Jurkat, Clone E6-1 (cell line): ENCODE data around the gene VMP1.
A peak's percentile ranks its signal among the peaks of the same experiment; 100 is the strongest.
"Not testable (repeated sequence)": the region's sequence is repeated elsewhere in the genome, so short reads cannot be mapped to it uniquely, and the experiment has no call there.

Experiments used
- DNase-seq: peaks from one replicate; pipeline ENCODE4 v3.0.0-alpha.2; 2011; ENCODE audit warnings: low read depth, low spot score
- H3K4me3 ChIP-seq: 2 replicates; pipeline ENCODE4 v1.5.1; 2011; ENCODE audit warnings: mild to moderate bottlenecking, low read length, control low read depth, moderate library complexity

The VMP1 gene

DNA sequence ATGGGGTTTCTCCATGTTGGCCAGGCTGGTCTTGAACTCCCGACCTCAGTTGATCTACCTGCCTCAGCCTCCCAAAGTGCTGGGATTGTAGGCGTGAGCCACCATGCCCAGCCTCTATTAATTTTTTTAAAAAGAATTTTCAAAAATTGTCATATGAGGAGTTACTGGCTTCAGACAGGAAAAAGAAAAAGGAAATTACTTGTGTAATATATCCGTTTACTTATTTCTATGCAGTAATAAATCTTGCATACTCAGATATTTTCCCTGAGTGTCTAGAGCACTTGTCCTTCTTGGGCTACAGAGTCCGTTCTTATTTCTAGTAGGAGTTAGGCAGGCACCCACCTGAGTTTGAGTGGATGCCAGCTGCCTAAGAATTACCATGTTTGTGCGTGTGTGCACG is 85.8 kb downstream of the VMP1 start:
- DNase-seq = no peak
- H3K4me3 ChIP-seq = no peak overlapping the region

DNA sequence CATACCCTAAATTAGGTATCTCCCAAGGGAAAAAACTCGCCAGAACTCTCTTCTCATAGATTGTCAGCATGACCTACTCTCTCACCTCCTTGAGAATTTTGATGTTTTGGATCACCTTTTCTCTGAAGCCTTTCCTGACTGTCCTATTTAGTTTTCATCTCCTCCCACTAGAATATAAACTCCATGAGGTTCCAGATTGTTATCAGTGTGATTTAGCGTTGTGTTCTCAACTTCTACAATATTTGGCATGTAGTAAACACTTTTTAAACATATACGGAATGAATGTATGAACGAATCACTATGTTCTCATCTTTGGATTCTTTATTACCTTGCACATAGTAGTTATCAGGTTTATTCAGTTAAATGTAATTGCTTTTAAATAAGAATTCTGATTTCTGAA is 88.7 kb downstream of the VMP1 start:
- no peak for DNase-seq

DNA sequence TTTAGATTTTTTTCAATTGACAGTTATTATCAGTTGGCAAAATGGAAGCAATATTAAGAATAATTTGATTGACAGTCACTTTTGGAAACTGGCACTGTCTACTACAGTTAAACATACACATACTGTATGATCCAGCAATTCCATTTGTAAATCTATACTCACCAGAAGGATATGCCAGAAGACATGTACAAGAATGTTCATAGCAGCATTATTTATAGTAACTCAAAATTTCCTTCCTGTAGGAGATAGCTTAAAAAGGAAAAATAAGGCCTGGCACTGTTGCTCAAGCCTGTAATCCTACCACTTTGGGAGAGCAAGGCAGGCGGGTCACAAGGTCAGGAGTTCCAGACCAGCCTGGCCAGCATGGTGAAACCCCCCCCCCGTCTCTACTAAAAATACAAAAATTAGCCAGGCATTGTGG is 89.3 kb downstream of the VMP1 start:
- H3K4me3 ChIP-seq = no peak overlapping the region
- no peak for DNase-seq

More for the DNA sequence above, 88.7 kb downstream of the VMP1 start:
- no peak overlapping the region for H3K4me3 ChIP-seq

DNA sequence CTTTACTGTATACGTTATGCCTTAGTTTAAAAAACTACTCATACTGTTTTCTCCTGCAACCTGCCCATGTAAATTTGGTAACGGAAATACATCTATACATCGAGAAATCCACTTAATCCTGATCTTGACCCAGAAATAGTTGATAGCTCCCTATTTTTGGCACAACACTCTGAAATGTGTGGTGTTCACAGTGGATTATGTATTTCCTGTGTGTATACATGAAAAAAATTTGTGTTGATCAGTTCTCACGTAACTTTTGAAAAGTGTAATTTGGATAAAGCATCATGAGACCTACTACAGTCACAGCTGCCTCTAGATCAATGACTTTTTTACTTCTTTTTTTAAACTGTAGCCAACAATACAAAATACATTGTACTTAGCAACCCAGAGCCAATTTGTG is 90.7 kb downstream of the VMP1 start:
- no peak for DNase-seq
- no peak overlapping the region for H3K4me3 ChIP-seq

DNA sequence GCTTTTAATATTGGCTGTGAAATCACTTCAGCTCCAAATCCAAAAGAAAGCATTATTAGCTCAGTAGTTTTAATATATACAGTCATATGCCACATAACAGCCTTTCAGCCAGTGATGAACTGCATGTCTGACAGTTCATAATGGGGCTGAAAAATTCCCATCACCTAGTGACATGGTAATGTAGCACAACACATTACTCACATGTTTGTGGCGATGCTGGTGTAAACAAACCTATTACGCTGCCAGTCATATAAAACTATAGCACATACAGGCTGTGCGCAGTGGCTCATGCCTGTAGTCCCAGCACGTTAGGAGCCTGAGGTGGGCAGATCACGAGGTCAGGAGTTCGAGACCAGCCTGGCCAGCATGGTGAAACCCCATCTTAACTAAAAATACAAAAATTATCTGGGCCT is 93.1 kb downstream of the VMP1 start:
- DNase-seq = no peak
- no peak overlapping the region for H3K4me3 ChIP-seq

DNA sequence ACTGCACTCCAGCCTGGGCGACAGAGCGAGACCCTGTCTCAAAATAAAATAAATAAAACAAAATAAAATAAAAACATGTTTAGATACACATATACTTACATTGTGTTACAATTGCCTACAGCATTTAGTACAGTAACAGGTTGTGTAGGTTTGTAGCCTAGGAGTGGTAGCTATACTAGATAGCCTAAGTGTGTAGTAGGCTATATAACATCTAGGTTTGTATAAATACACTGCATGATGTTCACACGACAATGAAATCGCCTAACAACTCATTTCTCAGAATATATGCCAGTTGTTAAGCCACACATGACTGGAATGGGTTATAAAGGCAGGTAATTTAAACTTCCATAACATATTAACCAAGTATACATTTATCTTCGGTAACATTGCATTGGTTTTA is 94.7 kb downstream of the VMP1 start:
- no peak for DNase-seq
- no peak overlapping the region for H3K4me3 ChIP-seq

DNA sequence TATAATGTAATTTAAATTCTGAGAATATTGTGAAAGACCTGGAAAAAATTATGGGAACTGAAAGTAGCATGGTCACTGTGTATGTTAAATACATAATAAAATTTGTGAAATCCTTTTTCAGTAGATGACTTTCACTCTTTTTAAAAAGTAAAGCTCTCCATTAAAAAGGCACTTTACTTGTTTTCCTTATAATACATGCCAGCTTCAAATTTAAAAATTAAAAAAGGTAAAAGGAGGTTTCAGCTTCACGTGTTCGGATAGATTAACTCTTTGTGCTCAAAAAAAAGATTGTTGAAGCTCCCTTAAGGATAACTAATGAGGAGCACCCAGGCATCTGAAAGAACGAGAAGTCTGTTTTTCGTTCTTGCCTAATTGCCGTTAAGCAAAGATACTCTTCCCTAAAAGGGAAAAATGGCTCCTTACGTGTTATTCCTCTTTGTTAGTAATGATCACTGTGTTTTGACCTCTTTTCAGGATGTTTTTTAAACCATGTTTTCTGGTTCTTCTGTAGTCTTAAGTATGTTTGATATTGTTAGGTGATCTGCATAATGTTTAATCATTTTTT is 97.5 kb downstream of the VMP1 start:
- DNase-seq = no peak
- no peak overlapping the region for H3K4me3 ChIP-seq

DNA sequence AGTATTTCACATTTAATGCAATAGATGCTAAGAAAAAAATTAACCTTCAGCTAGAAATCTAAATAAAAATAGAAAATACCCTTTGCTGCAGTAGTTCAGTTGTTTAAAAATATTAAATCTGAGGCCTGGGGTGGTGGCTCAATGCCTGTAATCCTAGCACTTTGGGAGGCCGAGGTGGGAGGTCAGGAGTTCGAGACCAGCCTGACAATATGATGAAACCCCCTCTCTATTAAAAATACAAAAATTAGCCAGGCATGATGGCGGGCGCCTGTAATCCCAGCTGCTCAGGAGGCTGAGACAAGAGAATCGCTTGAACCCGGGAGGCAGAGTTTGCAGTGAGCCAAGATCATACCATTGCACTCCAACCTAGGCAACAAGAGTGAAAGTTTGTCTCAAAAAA is 98.9 kb downstream of the VMP1 start:
- not testable (repeated sequence) for H3K4me3 ChIP-seq, DNase-seq

DNA sequence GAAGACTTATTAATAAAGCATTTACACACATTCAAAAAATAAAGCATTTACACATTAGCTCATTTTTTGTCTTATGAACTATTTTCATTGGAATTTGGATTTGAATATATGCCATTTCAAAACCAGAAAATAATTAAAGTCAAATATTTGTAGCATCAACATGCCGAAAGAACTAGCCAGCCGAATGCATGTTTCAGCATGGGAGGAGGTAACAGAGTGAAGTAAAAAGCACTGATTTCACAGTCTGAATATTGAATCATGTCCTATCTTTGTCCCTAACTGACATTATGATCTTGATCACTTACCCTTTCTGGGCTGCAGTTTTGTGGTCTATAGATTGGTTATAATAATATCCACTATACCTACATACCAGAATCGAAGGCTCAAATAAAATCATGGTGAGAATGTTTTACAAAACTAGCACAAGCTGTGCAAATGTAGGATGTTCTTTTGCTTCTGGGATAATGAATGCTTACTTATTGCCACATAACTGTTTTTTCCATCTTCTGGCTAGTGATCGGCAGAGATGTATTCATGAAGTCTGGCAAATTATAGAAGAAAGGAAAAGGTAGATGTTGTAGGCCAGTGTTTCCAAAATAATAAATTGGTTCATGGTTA is 100.5 kb downstream of the VMP1 start:
- H3K4me3 ChIP-seq = no peak overlapping the region
- no peak for DNase-seq

DNA sequence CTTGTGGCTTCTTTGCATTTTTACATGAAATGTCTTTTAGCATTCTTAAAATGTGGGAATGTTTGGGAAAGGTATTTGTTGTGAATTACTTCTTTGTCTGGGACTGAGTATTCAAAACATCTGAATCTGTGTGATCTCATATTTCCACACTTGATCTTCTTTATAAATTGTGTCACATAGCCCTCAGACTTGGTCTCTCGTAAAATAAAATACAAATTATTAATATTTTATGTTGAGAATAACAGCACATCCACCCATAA is 103.4 kb downstream of the VMP1 start:
- no peak for DNase-seq
- H3K4me3 ChIP-seq = no peak overlapping the region

DNA sequence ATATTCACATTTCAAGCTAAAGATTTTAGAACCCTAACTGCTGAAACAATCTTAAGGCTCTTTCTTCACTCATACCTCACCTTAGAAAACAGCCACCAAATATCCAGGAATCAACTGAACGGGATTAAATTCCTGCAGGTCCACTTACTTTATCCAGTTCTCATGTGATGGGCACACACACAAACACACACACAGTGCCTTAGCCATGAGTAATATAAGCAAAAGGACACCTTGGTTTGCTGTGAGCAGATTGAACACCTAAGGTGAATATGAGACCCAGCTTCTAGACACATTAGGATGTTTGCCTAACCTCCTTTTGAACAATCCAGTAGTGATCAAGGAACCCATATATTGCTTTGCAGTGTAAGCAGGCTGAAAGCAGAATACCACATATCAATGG is 103.8 kb downstream of the VMP1 start:
- H3K4me3 ChIP-seq = no peak overlapping the region
- DNase-seq = no peak

DNA sequence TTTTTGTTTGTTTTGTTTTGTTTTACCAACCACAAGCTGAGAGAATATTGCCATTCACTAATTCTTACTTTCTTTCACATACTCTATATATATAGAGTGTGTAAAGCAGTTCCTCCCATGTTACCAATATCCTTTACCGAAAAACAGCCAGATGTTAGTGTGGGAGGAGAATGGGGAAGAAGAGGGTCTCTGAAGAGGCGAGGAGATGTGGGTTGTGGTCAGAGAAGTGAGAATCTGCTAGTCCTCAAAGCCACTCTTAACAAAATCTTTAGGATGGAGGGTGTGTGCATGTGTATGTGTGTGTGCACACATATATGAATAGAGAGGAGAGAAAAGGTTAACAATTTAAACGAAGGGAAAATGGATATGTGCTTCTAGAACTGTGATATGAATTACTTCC is 104.7 kb downstream of the VMP1 start:
- DNase-seq = peak; percentile 36
- no peak overlapping the region for H3K4me3 ChIP-seq

DNA sequence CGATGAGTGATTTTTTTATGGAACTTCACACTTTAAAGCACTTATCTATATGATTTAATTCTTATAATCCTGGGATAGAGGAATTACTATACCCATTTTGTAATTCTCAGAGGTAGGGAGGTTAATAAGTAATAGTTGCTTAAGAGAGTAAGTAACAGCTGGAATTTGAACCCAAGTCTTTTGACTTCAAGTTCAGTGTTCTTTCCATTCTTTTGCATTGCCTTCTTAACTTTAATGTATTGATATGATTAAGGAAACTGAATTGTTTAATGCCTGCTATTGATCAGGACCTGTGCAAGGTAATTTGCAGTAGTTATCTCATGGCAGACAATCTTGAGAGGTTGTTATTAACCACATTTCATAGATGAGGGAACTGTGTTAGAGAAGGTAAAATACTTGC is 106.8 kb downstream of the VMP1 start:
- DNase-seq = no peak
- no peak overlapping the region for H3K4me3 ChIP-seq

DNA sequence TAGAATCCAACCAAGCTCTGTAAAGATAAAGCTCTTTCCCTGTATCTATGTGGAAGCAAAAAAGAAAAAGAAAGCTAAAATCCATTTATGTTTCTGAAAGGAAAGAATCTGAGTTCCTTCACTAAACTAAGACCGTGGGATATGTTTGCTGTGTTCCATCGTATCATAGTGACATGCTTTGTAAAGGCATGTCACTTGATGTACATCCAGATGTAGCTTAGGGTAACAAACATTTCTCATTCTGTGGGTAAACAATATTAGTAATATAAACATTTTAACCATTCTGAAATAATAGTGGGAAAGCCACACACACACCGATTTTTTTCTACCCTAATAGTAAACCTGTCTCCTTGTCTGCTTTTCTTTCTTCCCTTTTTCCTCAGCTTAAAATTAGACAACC is 107.2 kb downstream of the VMP1 start:
- no peak for DNase-seq
- H3K4me3 ChIP-seq = no peak overlapping the region

DNA sequence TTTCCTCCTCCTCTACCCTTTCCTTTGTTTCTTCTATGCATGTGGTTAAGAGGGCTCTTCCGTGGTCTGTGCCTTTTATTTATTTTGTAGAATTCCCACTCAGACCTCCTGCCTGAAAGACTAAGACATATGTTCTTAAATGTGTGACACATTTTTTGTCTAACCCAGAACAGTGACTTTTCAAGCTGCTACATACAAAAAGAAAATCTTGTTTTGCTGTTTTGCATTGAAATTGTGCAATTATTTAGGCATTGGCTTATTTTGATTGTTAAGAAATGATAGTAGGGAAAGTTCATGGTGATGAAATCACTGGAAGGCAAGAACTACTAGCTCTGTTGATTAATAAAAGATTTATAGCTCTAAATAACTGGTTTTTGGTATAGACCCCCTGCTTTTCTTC is 108.5 kb downstream of the VMP1 start:
- no peak overlapping the region for H3K4me3 ChIP-seq
- no peak for DNase-seq

DNA sequence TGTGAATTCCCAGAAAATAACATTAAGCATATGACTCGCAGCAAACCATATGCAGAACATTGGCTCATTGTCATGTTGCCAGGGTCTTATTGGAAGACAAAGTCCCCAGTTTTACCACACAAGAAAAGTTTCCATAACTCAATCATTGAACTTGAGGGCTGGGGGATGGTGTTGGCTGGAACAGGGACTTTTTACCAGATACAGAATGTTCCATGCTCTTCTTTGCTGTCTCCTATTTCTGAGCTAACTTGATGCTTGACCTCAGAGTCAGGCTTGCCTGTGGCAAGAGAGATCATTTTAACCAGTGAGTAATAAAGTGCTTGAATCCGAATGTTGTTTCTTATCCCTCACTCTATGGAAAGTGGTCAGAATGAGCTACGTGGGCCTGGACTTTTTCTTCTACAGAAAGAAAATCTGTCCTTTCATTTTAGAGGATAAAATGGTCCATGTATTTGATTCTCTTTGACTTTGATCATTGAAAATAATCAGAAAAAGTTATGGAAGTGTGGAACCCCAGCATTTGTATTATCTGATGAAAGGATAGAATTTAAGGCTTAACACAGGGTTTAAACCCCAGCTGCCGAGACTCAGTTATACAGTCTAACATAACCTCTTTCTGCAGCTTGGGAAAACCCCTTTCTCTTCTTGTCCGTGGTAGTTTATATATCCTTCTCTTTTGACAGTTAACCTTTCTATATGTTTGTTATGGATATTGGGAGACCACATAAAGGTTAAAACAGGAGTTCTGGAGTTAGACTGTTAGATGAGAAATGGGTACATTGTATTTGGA is 118.3 kb downstream of the VMP1 start:
- H3K4me3 ChIP-seq = no peak overlapping the region

DNA sequence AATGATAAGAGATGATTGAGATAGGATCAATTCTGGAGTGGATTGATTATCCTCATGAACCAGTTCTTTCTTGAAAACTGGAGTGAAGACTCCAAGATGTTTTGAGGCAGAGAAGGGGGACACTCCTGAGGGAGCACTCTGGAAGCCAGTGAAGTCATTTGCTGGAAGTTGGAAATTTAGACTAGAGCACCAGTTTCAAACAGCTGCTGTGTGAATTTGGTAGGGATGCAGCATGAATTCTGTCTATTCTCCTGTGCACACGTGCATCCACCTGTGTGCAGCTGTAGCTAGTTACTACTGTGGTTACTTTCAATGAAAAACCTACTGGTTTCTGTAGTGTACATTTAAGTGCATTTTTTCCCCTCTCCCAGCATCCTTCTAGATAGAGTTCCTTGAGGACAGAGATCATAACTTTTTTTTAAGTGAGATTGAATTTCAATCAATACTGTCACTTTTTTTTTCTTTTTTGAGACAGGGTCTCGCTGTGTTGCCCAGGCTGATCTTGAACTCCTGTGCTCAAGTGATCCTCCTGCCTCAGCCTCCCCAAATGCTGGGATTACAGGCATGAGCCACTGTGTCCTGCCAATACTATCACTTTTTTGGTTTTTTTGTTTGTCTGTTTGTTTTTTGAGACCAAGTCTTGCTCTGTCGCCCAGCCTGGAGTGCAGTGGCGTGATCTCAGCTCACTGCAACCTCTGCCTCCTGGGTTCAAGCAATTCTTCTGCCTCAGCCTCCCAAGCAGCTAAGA is 119.4 kb downstream of the VMP1 start:
- no peak for DNase-seq
- H3K4me3 ChIP-seq = no peak overlapping the region

More for the DNA sequence above, 118.3 kb downstream of the VMP1 start:
- no peak for DNase-seq

DNA sequence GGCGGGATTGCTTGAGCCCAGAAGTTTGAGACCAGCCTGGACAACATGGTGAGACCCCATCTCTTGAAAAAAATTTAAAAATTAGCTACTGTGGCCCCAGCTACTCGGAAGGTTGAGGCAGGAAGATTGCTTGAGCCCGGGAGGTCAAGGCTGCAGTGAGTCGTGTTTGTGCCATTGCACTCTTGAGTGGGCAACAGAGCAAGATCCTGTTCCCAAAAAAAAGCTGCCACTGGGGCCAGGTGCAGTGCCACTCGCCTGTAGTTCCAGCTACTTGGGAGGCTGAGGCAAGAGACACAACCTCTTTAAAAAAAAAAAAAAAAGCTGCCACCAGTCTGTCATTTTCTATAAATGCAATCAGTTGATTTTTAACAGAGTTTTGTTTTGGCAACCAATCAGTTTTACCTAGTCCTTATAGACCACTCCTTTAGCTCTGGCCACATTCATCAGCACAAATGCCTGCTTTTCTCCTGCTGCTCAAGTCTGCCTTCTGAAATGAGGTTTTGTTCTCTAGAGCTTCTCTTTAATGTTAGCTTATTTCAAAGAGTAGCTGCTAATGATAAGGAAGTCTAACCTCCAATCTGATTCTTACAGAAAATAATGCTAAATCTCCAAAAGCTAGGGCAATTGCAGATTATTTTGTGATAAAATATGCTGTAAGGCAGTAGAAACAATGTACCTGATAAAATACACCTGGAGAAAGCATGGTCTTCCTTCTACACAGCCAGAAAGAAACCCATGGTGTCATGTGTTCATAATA is 120.4 kb downstream of the VMP1 start:
- H3K4me3 ChIP-seq = no peak overlapping the region
- DNase-seq = no peak

DNA sequence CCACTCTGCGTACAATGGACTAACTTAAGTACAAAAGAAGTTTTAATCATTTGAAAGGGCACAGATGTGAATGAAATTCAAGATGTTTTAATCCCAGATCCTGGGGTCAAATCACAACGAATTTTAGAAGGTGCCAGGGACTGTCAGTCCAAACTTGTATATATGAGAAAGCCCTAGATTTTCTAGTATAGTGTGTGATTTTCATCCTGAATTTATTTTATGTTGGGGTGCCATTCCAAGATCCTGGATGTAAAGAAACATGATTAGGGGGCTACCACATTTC is 121.0 kb downstream of the VMP1 start:
- no peak overlapping the region for H3K4me3 ChIP-seq
- no peak for DNase-seq

DNA sequence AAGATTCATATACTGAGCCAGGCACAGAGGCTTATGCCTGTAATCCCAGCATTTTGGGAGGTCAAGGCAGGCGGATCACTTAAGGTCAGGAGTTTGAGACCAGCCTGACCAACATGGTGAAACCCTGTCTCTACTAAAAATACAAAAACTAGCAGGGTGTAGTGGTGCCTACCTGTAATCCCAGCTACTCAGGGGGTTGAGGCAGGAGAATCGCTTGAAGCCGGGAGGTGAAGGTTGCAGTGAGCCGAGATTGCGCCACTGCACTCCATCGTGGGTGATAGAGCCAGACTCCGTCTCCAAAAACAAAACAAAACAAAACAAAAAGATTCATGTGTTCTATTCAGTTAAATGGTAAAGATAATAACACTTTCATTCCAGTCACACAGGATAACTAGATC is 121.4 kb downstream of the VMP1 start:
- DNase-seq, H3K4me3 ChIP-seq: not testable (repeated sequence)
